ACC112 (cell line): ENCODE measurements around the gene FGFBP1.

Experiments
- H2AFZ ChIP-seq: fragments of 200-600 bp; sonication (generic); one replicate; pipeline ENCODE4 v1.6.0; 2017; ENCODE audit warnings: antibody characterized with exemption, low read length; ENCODE audit not compliant: unreplicated experiment
- H3K27ac ChIP-seq: fragments of 200-600 bp; sonication (generic); 2 replicates; pipeline ENCODE4 v1.5.1; 2014; ENCODE audit warnings: low read depth, mild to moderate bottlenecking, antibody characterized with exemption, low read length, moderate library complexity
- H3K27me3 ChIP-seq: fragments of 200-600 bp; sonication (generic); 2 replicates; pipeline ENCODE4 v1.6.1; 2014; ENCODE audit warnings: mild to moderate bottlenecking, antibody characterized with exemption, low read length, moderate library complexity, mixed read lengths; ENCODE audit not compliant: insufficient read depth
- H3K36me3 ChIP-seq: fragments of 200-600 bp; sonication (generic); 2 replicates; pipeline ENCODE4 v1.6.1; 2016; ENCODE audit warnings: mild to moderate bottlenecking, antibody characterized with exemption, low read length, moderate library complexity, mixed read lengths; ENCODE audit not compliant: insufficient read depth
- H3K4me1 ChIP-seq: fragments of 200-600 bp; sonication (generic); one replicate; pipeline ENCODE4 v1.6.1; 2016; ENCODE audit warnings: low read length, mixed read lengths; ENCODE audit not compliant: insufficient read depth, unreplicated experiment, control insufficient read depth
- H3K4me3 ChIP-seq: fragments of 200-600 bp; sonication (generic); 2 replicates; pipeline ENCODE4 v1.5.1; 2014; ENCODE audit warnings: mild to moderate bottlenecking, low read depth, low read length
- H3K79me2 ChIP-seq: fragments of 200-600 bp; sonication (generic); one replicate; pipeline ENCODE4 v1.6.0; 2016; ENCODE audit warnings: low read length; ENCODE audit not compliant: control insufficient read depth, unreplicated experiment, insufficient read depth

Gene FGFBP1

GRCh38 chr4:15938640-15939039 is at the start of gene FGFBP1:
Gene FGFBP1, minus strand, starts transcription at chr4:15938740. Its CDS starts 2,108 bp downstream, at chr4:15936632.
- H3K36me3 ChIP-seq: no peaks in the 10 kb centered on the region
- H2AFZ ChIP-seq: no peak within 1 kb of the TSS
- no peaks in the 10 kb centered on the region for H3K79me2 ChIP-seq
- no peak within 1 kb of the TSS for H3K4me3 ChIP-seq
- 0 out of 2 replicates have a peak, but pooled peaks cover 10% of the 10 kb centered on the region for H3K27me3 ChIP-seq
- no peak within 1 kb of the TSS for H3K27ac ChIP-seq
- no peaks in the 10 kb centered on the region for H3K4me1 ChIP-seq

GRCh38 chr4:15988222-15988621 is 49.7 kb upstream of the FGFBP1 start:
- H3K4me1 ChIP-seq: no peaks in the 10 kb centered on the region
- H3K27me3 ChIP-seq: peaks cover 77% of the 10 kb centered on the region
- no peaks in the 10 kb centered on the region for H3K36me3 ChIP-seq
- no peak overlapping the region for H3K27ac ChIP-seq
- H3K79me2 ChIP-seq: no peaks in the 10 kb centered on the region
- no peak overlapping the region for H2AFZ ChIP-seq
- H3K4me3 ChIP-seq: no peak overlapping the region

GRCh38 chr4:15986907-15987306 is 48.4 kb upstream of the FGFBP1 start:
- Histone ChIP-seq H3K79me2 (no peaks in the 10 kb centered on the region), H3K27ac (no peak overlapping the region), H3K36me3 (no peaks in the 10 kb centered on the region), H3K4me3 (no peak overlapping the region), H3K4me1 (no peaks in the 10 kb centered on the region), H3K27me3 (peaks cover 72% of the 10 kb centered on the region), H2AFZ (no peak overlapping the region)

- Histone ChIP-seq H3K4me1 (no peaks in the 10 kb centered on the region), H3K36me3 (no peaks in the 10 kb centered on the region), H3K27me3 (peaks cover 49% of the 10 kb centered on the region), H3K27ac (no peak overlapping the region), H2AFZ (no peak overlapping the region), H3K79me2 (no peaks in the 10 kb centered on the region), H3K4me3 (no peak overlapping the region)
These were observed 45.1 kb upstream of the FGFBP1 start for GRCh38 chr4:15983610-15984009.

- H3K4me1 ChIP-seq: no peaks in the 10 kb centered on the region
- no peaks in the 10 kb centered on the region for H3K79me2 ChIP-seq
- peaks cover 49% of the 10 kb centered on the region for H3K27me3 ChIP-seq
- no peaks in the 10 kb centered on the region for H3K36me3 ChIP-seq
- no peak overlapping the region for H2AFZ ChIP-seq
- H3K4me3 ChIP-seq: no peak overlapping the region
- H3K27ac ChIP-seq: no peak overlapping the region
These were observed 44.4 kb upstream of the FGFBP1 start for GRCh38 chr4:15982842-15983524.

- H3K27me3 ChIP-seq: peaks cover 71% of the 10 kb centered on the region
- H3K79me2 ChIP-seq: no peaks in the 10 kb centered on the region
- H3K4me1 ChIP-seq: no peaks in the 10 kb centered on the region
- H3K27ac ChIP-seq: no peak overlapping the region
- H2AFZ ChIP-seq: no peak overlapping the region
- H3K36me3 ChIP-seq: no peaks in the 10 kb centered on the region
- H3K4me3 ChIP-seq: no peak overlapping the region
These were observed 38.2 kb upstream of the FGFBP1 start for GRCh38 chr4:15976456-15977447.

- H3K27ac ChIP-seq: no peak overlapping the region
- H3K36me3 ChIP-seq: no peaks in the 10 kb centered on the region
- H2AFZ ChIP-seq: no peak overlapping the region
- no peak overlapping the region for H3K4me3 ChIP-seq
- H3K27me3 ChIP-seq: peaks cover 67% of the 10 kb centered on the region
- H3K4me1 ChIP-seq: no peaks in the 10 kb centered on the region
- no peaks in the 10 kb centered on the region for H3K79me2 ChIP-seq
These were observed 32.7 kb upstream of the FGFBP1 start for GRCh38 chr4:15971068-15971801.

- H2AFZ ChIP-seq: no peak overlapping the region
- no peaks in the 10 kb centered on the region for H3K36me3 ChIP-seq
- no peaks in the 10 kb centered on the region for H3K4me1 ChIP-seq
- no peak overlapping the region for H3K4me3 ChIP-seq
- H3K27ac ChIP-seq: no peak overlapping the region
- no peaks in the 10 kb centered on the region for H3K79me2 ChIP-seq
- H3K27me3 ChIP-seq: peaks cover 49% of the 10 kb centered on the region
These were observed 30.2 kb upstream of the FGFBP1 start for GRCh38 chr4:15968551-15969300.

- Histone ChIP-seq H3K27me3 (peaks cover 31% of the 10 kb centered on the region), H3K36me3 (no peaks in the 10 kb centered on the region), H3K4me3 (no peak overlapping the region), H2AFZ (no peak overlapping the region), H3K4me1 (no peaks in the 10 kb centered on the region), H3K27ac (no peak overlapping the region), H3K79me2 (no peaks in the 10 kb centered on the region)
These were observed 26.8 kb upstream of the FGFBP1 start for GRCh38 chr4:15965325-15965724.

GRCh38 chr4:15964159-15964558 is 25.6 kb upstream of the FGFBP1 start:
- Histone ChIP-seq H3K27ac (no peak overlapping the region), H3K79me2 (no peaks in the 10 kb centered on the region), H3K4me3 (no peak overlapping the region), H3K27me3 (peaks cover 35% of the 10 kb centered on the region), H2AFZ (no peak overlapping the region), H3K4me1 (no peaks in the 10 kb centered on the region), H3K36me3 (no peaks in the 10 kb centered on the region)
